Measurements from ENCODE around the gene INSYN2A.

GRCh38 chr10:127210936-127211466, 14.6 kb upstream of the INSYN2A start:
- TF ChIP-seq CTCF (IDR thresholded peaks at IDR 0.05), result no peak
- TF ChIP-seq POLR2A (IDR thresholded peaks at IDR 0.05), result no peak

Measured in heart left ventricle (tissue), 13 donors.